ENCODE measurements around the gene RASA2. TPM values are rescaled to one million over a fixed set of nuclear protein-coding genes. Genes with fewer than 3 reads are reported as not detected.
A peak's percentile ranks its signal among the peaks of the same experiment; 100 is the strongest.

Gene RASA2
- total RNA-seq, 2 donors from 2014 or later: 7.8 to 13.5 TPM

- H3K4me1 ChIP-seq (replicated peaks): no peaks in the 10 kb centered on the region
- no peaks in the 10 kb centered on the region for H3K27me3 ChIP-seq (replicated peaks; ENCODE audit: insufficient read depth)
- H3K9me3 ChIP-seq: no peaks in the 10 kb centered on the region
- no peak overlapping the region for H3K27ac ChIP-seq
- no peaks in the 10 kb centered on the region for H3K36me3 ChIP-seq
- intact Hi-C loops (cut with DNase I): loop anchor here (5.0 kb wide), 1 partner anchor 70 kb away; no protein-coding TSS in a partner anchor
- TF ChIP-seq POLR2A (IDR thresholded peaks at IDR 0.05) (no peak), POLR2AphosphoS5 (IDR thresholded peaks at IDR 0.05) (no peak), CTCF (IDR thresholded peaks at IDR 0.05) (no peak)
- 65% methylated on average over 3 of the region's 3 CpGs for WGBS
- DNase-seq (ENCODE audit: low spot score): no peak
- H3K4me3 ChIP-seq: no peak overlapping the region
Observed at GRCh38 chr3:141647562-141647915, 160.7 kb downstream of the RASA2 start.

GRCh38 chr3:141648055-141648910 is 161.5 kb downstream of the RASA2 start:
- TF ChIP-seq CTCF (IDR thresholded peaks at IDR 0.05): no peak
- no peak overlapping the region for H3K4me3 ChIP-seq
- H3K9me3 ChIP-seq: no peaks in the 10 kb centered on the region
- WGBS: 83% methylated on average over 9 of the region's 9 CpGs
- no peaks in the 10 kb centered on the region for H3K4me1 ChIP-seq (replicated peaks)
- intact Hi-C loops (cut with DNase I): loop anchor here (5.0 kb wide), 1 partner anchor 71 kb away; no protein-coding TSS in a partner anchor
- H3K27ac ChIP-seq: no peak overlapping the region
- no peak for DNase-seq (ENCODE audit: low spot score)
- H3K27me3 ChIP-seq (replicated peaks; ENCODE audit: insufficient read depth): no peaks in the 10 kb centered on the region
- H3K36me3 ChIP-seq: no peaks in the 10 kb centered on the region

GRCh38 chr3:141649871-141650270 is 163.0 kb downstream of the RASA2 start:
- no peaks in the 10 kb centered on the region for H3K36me3 ChIP-seq
- no peaks in the 10 kb centered on the region for H3K4me1 ChIP-seq (replicated peaks)
- WGBS: 71% methylated on average over 3 of the region's 3 CpGs
- no peaks in the 10 kb centered on the region for H3K27me3 ChIP-seq (replicated peaks; ENCODE audit: insufficient read depth)
- no peak for DNase-seq (ENCODE audit: low spot score)
- H3K4me3 ChIP-seq: no peak overlapping the region
- H3K9me3 ChIP-seq: no peaks in the 10 kb centered on the region
- no peak overlapping the region for H3K27ac ChIP-seq
- TF ChIP-seq CTCF (IDR thresholded peaks at IDR 0.05): no peak
- TF ChIP-seq POLR2A (IDR thresholded peaks at IDR 0.05): no peak
- no peak for TF ChIP-seq POLR2AphosphoS5 (IDR thresholded peaks at IDR 0.05)
- intact Hi-C loops (cut with DNase I): loop anchor here (5.0 kb wide), 1 partner anchor 73 kb away; no protein-coding TSS in a partner anchor

GRCh38 chr3:141650783-141651182 is 164.0 kb downstream of the RASA2 start:
- TF ChIP-seq POLR2AphosphoS5 (IDR thresholded peaks at IDR 0.05) (no peak), CTCF (IDR thresholded peaks at IDR 0.05) (no peak), POLR2A (IDR thresholded peaks at IDR 0.05) (no peak)
- no peaks in the 10 kb centered on the region for H3K4me1 ChIP-seq (replicated peaks)
- 95% methylated on average over 2 of the region's 2 CpGs for WGBS
- no peaks in the 10 kb centered on the region for H3K36me3 ChIP-seq
- H3K27me3 ChIP-seq (replicated peaks; ENCODE audit: insufficient read depth): no peaks in the 10 kb centered on the region
- intact Hi-C loops (cut with DNase I): no loop called here
- H3K4me3 ChIP-seq: no peak overlapping the region
- no peaks in the 10 kb centered on the region for H3K9me3 ChIP-seq
- peak overlapping the region in 1 of 2 donors; percentile 15 for H3K27ac ChIP-seq
- DNase-seq (ENCODE audit: low spot score): no peak

- intact Hi-C loops (cut with DNase I): no loop called here
- no peak overlapping the region for H3K4me3 ChIP-seq
- no peaks in the 10 kb centered on the region for H3K27me3 ChIP-seq (replicated peaks; ENCODE audit: insufficient read depth)
- H3K4me1 ChIP-seq (replicated peaks): no peaks in the 10 kb centered on the region
- H3K27ac ChIP-seq: no peak overlapping the region
- H3K36me3 ChIP-seq: no peaks in the 10 kb centered on the region
- WGBS: 18% methylated on average over 2 of the region's 2 CpGs
- H3K9me3 ChIP-seq: no peaks in the 10 kb centered on the region
- peak; percentile 24 for DNase-seq (ENCODE audit: low spot score)
- TF ChIP-seq POLR2AphosphoS5 (IDR thresholded peaks at IDR 0.05) (peak; percentile 67), CTCF (IDR thresholded peaks at IDR 0.05) (no peak)
Observed at GRCh38 chr3:141651409-141651808, 164.6 kb downstream of the RASA2 start.

All from prostate gland (tissue), 2 donors.